HG03571 (cell line): ENCODE results near the gene HS6ST3.

Experiments
- ATAC-seq: cut with Tn5 transposase; IDR thresholded peaks from one replicate; pipeline ENCODE4 v1.9.1; 2021; ENCODE audit not compliant: unreplicated experiment

Gene HS6ST3

GRCh38 chr13:96646515-96647211 lies 556.8 kb downstream of the HS6ST3 start:
- no peak for ATAC-seq

DNA sequence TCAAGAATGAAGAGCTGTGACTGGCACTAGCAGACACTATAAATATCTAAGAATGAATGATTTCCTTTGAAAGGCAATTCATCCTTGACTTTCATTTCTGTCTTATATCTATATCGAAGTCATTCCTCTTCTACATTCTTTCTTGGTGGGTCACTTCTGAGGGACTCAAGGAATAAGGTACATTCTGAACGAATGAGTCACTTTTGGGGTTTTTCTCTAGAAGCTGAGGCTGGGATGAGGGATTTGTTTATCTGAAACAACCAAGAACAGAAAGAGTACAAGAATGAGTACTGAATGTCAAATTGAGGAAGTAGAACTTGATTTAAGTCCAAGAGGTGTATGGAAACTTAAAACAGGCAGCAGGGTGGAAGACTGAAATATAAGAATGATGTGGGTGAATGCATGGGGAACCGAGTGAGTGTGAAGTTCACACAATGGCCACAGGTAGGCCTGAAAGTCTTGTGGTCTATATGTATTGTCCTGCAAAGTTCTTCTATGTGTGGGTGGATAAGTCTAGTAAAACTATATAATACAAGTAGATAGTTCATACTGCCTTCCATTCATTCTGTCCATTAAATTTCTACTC lies 560.5 kb downstream of the HS6ST3 start:
- no peak for ATAC-seq

DNA sequence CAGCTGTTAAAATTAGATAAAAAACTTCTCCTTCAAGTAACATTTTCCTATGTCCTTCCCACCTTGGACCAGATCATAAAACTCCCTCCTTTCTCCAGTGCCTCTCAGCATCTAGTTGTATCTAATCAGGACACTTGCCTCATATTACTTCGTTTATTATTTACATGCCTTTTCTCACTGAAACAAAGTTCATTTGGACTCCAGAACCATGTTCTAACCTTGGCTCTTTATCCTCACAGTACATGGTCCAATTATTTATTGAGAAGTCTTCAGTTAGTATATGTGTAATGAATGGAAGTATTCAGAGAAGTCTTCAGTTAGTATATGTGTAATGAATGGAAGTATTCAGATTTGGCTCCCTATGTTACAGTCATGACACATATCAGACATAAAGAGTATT lies 561.7 kb downstream of the HS6ST3 start:
- ATAC-seq: no peak

DNA sequence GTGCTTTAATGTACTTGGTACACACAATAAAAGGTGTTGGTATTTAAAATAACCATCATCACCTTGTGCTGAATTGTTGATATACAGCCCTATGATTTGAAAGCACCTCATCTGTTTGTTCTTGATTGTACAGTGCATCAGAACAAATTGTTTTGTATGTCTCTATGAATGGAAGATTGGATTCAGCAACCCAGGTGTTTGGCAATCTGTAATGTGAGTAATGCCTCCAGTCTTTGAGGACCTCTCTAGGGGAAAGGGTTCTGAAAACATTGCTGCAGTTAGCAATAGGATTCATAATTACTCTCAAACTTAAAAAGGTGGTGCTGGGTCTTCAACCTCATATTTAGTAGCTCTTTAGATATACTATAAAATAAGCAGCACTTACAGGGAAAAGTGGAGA lies 562.6 kb downstream of the HS6ST3 start:
- no peak for ATAC-seq

- ATAC-seq: no peak
Observed at GRCh38 chr13:96661612-96662011, 571.7 kb downstream of the HS6ST3 start.

DNA sequence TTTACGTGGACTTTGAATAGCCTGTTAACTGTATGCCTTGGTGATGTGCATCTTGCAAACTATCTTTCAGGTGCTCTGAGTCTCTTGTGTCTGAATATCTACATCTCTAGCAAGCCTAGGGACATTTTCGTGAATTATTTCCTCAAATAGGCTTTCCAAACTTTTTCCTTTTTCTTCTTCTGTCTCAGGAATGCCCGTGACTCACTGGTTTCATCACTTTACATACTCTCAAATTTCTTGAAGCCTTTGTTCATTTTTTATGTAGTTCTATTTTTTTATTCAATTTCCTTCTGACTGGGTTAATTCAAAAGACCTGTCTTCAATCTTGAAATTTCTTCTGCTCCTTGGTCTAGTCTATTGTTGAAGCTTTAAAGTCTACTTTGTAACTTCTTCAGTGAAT lies 572.1 kb downstream of the HS6ST3 start:
- no peak for ATAC-seq

DNA sequence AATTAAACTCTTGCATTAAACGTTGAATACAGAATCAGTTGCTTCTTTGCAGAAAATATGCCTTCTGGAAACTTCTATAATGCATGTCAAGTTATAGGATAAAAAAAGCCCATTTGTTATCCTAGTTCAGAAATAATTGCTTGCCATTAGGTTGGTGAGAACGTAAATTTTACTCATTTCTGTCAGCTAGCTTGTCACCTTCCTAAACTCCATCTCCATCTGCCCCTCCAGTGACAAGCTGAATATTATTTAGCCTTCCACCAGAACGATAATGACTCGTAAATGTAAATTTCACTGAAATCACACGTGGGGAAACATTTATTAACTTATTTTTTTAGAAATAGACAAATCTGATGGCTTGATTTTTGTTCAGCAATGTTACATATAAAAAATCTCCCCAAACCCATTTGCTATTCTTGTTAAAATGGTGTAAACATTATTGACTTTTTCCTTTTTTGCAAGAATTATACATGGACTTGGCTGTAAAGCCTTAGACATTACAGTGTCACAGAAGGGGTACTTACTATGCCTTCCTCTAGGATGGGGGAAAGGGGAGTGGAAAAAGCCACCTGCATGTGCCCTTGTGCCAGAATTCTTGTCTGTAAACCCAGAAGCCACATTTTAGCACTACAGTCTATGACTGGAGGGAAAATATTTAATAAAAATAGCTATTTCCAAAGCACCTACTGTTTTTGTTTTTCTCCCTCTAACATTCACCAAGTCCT lies 577.5 kb downstream of the HS6ST3 start:
- ATAC-seq: no peak

- ATAC-seq: no peak
Observed at GRCh38 chr13:96671073-96671472, 581.2 kb downstream of the HS6ST3 start.

GRCh38 chr13:96672016-96672415 lies 582.1 kb downstream of the HS6ST3 start:
- ATAC-seq: no peak

DNA sequence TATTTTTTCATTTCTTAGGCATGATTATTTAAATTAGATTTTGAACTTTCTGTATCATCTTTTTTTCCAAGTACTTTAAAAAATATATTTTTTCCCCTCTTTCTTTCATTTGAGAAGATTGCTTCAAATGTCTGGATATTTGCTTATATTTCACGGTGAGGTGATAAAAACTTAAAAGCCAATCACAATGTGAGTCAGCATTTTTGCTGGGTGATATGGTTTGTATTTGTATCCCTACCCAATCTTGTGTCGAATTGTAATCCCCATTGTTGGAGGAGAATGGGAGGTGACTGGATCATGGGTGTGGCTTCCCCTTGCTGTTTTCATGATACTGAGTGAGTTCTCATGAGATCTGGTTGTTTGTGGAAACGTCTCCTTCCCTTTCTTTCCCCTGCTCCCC lies 583.9 kb downstream of the HS6ST3 start:
- no peak for ATAC-seq

DNA sequence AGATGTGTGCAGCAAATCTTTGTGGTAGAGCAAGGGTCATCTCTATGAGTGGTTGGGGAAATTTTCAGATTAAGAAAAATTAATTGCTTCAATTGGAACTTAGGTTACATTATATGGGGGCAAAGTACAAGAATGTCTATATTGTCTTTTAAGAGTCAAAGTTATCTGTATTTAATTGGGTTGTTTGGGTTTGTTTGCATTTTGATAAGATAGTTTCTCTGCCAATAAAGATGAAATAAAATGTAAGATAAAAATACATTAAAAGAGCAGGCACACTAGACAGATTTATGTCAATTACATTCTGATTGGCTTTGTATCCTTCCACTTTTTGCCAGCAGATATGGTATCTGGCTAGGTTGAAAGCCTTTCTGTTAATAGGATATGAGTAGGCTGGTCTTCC lies 587.1 kb downstream of the HS6ST3 start:
- no peak for ATAC-seq

DNA sequence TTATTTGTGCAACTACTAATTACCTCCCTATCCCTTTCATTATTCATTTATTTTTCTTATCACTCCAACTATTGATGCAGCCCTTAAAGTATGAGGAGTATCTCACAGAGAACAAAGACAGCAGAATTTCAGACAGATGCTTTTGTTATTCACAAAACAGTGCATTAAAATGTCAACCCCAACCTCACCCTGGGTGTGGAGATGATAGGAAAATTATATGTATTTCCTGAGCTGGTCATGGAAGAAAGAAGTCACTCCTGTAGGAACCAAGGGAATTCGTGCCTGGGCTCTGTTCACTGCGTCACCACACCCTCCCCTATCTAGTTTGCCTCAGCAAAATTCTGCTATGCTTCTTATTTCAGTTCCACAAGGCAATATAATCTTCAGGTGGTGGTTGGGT lies 588.9 kb downstream of the HS6ST3 start:
- no peak for ATAC-seq

DNA sequence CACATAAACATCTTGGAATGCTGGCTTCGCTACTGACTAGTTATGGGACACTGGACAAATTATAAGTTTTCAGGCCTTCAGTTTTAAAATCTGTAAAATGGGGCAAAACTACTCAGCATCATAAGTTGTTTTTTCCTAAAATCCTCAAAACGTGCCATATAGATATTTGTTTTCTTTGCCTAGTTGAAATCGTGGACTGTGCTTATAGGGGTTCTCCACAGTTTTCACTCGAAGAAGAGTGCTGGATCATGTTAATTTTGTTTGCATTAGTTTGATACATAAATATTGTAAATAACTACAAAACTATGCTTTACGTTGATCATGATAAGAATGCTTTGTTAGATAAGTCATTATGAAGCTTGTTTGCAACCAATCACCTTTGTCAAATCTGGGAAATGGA lies 591.0 kb downstream of the HS6ST3 start:
- ATAC-seq: no peak

- no peak for ATAC-seq
Observed at GRCh38 chr13:96681766-96682165, 591.9 kb downstream of the HS6ST3 start.

- ATAC-seq: no peak
Observed at GRCh38 chr13:96684469-96684868, 594.6 kb downstream of the HS6ST3 start.

DNA sequence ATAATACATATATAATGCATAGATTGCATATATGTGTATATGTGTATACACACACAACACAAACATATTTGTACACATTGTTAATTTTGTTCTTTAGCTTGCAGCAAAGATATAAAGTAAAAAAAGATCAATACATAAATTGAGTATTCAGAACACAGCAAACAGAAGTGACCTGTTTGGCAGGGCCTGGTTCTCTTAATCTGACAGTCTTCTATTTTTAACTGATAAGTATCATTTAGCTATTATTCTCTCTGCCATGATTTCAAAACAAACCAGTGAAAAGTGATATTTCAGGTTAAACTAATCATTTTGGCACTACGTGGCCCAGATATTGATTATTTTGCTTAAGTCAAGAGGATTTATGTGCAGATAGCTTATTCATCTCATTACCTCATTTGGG lies 595.0 kb downstream of the HS6ST3 start:
- no peak for ATAC-seq

DNA sequence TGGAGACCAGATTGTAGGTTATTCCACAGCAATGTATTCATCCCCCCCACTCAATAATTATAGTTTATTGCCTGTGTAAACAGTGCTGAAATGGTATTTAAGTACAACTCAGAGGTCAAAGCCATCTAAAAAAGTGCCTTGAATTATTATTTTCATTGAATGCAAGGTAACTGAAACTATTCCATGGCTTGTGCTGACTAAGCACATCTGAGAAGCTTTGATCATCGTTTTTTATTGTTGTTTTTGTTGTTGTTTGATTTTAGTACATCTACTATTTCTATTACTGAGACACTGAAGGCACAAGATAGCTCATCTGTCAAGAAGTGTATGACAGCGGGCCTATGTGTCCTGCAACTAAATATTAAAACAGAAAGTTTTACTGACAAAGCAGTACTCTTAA lies 596.4 kb downstream of the HS6ST3 start:
- ATAC-seq: no peak

- ATAC-seq: no peak
Observed at GRCh38 chr13:96687191-96687590, 597.3 kb downstream of the HS6ST3 start.

GRCh38 chr13:96690998-96691397 lies 601.1 kb downstream of the HS6ST3 start:
- ATAC-seq: no peak

DNA sequence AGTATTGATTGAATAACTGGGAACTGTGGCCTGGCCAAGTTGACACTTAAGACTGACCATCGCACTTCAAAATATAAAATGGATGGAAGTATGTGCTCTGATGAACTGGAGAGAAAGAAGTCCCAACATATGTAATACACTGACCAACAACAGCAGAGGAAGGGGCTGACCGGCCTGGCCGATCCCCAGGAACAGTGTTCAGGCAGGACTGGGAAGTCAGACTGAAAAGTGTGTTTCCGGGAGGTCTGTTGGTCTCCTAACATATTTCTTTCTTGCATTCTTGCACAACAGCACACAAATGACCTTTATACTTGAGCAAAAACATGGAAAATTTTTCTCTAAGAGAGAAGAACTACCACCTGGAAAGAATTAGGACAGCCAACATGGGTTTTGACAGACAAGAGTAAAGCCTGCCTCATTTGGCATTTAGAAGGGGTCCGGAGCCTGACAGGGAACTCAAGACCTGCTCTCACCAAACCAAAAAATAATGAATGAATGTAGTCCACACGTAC lies 606.5 kb downstream of the HS6ST3 start:
- no peak for ATAC-seq

DNA sequence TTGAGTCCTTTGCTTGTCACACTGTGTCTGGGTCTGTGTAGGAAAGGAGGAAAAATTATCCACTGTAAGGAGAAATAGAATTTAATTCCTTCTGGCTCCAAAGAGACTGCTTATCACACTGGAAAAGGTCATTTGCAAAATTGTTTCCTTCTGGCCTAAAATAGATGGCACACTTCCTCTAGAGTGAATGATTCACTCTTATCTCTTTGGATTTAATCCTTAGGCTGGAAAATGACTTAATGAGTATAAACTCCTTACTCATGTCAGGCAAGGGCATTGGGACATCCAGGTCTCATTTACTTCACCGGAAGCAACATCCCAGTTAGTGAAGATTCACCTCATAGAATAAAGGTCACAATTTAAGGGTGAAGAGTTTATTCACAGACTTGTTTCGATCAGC lies 610.8 kb downstream of the HS6ST3 start:
- ATAC-seq: no peak

DNA sequence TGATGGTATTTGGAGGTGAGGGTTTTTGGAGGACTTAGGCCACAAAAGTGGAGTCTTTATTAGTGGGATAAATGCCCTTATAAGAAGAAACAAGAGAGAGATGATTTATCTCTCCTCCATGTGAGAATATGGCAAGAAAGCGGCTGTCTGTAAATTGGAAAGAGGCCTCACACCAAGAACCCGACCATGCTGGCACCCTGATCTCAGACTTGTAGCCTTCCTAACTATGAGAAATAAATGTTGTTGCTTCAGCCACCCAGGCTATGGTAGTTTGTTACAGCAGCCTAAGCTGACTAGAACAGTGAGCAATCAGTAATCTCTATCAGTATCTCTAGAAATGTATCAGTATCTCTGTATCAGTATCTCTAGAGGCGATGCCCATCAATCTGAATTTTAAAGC lies 617.2 kb downstream of the HS6ST3 start:
- no peak for ATAC-seq
